Non-pigmented ciliary epithelial cell (primary cell): ENCODE data around the gene CHI3L1.
A peak's percentile ranks its signal among the peaks of the same experiment; 100 is the strongest.

Source experiments
- DNase-seq: peaks from one replicate; pipeline ENCODE4 v3.0.0-alpha.2; 2010; ENCODE audit warnings: low read depth

CHI3L1 gene

DNA sequence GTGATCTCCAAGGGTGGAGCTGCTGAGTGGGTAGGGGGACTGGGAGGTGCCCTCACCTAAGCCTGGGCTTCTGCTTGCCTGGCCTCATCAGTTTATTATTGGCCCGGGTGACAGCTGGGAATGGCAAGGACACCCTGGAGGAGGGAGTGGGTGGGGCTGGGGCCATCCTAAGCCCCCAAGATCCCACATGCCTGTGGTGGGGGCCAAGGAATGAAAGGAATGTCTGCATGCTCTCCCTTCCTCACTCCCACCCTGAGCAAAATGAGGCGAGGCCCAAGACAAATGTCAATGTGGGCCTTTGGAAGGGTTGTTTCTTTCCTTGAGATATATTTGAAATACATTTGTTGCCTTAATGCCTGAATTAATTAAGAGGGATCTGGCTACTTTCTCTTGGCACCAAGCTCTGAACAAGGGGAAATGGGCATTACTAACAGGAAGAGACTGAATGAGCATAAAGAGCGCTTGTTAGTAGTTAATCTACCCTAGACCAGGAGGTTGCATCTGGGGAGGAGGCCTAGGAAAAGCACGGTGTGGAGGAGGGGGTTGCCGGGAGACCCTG lies 19.7 kb upstream of the CHI3L1 start:
- DNase-seq: no peak

DNA sequence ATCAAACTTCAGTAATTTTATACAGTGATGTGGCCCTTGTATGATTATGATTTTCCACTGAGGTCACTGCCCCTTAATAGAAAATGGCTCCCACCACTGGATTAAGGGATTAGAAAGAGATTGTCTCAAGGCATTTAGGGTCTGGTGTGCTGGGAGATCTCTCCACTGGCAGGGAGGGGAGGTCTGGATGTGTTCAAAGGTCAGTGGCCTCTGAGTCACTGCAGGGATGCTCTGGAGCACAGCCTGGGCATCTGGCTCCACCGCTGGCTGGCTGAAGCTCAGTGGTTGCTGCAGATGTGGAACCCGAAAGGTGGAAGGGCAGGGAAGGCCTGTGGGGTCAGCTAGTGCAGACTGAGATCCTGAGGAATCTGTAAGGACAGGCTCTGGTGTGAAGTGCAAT lies 18.3 kb upstream of the CHI3L1 start:
- no peak for DNase-seq

DNA sequence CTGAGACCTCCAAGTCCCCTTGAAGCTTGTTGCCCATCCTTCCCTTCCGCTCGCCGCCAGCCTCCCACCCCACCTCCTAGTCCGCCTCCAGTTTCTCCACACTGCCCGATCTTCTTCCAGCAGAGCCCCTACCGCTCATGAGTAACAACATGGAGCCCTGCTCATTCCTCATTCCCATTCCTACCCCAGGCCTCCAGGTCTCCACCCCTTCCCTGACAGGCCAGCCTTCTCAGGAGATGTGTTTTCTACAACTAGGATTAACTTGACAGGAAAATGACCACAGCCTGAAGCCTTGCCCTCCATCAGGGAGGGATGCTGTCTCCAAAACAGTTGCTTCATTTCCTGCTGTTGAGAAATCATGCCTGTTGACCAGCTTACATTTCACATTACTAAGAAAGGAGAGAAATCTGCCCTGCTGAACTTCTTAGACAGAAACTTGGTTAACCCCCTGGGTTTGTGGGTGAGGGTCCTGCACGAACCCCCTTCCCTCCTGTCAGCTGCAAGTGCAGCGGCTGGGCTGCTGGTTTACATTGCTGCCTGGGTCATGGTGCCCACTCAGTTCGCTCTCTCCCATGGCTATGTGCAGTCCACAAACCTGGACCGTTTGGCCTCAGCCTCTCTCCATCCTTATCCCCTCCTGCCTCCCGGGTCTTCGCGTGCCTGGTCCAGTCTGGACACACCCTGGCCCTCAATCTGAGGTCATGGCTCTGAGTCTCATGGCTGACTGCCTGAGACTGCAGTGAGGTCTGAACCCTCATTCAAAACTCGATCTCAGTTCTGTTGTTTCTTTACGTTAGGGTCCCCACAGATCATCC lies 16.1 kb upstream of the CHI3L1 start:
- peak; percentile 32 for DNase-seq

DNA sequence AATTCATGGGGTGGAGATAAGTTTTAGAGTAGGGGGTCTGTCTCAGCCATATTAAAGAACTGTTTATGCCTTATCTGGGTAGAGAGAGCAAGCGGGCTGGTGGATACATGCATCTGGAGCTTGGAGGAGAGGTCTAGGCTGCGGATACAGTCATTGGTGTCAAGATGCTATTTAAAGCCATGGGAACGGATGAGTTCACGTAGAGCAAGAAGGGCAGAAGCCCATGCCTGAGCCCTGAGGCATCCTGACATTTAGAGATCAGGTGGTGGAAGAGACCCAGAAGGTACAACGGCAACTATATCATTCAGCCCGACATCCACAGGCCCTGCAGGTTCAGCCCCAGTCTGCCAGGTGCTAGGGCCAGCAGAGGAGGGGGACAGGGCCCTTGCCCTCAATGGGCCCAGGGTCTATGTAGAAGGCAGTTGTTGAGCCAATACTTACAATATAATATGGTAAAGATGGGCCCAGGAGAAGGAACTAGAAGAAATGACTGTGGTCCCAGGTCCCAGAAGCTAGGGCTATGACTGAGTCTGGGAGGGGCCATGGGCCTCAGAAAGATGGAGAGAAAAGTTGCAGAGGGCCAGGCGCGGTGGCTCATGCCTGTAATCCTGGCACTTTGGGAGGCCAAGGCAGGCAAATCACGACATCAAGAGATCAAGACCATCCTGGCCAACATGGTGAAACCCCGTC lies 15.2 kb upstream of the CHI3L1 start:
- no peak for DNase-seq

DNA sequence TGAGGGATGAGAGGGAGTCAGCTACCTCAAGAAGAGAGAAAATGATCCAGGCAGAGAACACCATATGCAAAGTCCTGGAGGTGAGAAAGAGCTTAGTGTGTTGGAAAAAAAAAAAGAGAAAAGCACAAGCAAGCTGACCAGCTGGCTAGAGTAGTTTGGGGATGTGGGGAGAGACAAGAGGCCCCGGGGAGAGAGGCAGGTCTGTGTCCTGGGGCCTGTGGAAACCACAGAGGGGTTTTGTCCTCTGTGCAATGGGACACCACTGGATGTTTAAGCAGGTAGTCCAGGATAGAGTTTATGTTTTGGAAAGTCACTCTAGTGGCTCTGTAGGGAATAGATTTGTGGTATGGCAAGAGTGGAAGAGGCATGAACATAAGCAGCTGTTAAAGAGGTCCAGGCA lies 14.4 kb upstream of the CHI3L1 start:
- no peak for DNase-seq

DNA sequence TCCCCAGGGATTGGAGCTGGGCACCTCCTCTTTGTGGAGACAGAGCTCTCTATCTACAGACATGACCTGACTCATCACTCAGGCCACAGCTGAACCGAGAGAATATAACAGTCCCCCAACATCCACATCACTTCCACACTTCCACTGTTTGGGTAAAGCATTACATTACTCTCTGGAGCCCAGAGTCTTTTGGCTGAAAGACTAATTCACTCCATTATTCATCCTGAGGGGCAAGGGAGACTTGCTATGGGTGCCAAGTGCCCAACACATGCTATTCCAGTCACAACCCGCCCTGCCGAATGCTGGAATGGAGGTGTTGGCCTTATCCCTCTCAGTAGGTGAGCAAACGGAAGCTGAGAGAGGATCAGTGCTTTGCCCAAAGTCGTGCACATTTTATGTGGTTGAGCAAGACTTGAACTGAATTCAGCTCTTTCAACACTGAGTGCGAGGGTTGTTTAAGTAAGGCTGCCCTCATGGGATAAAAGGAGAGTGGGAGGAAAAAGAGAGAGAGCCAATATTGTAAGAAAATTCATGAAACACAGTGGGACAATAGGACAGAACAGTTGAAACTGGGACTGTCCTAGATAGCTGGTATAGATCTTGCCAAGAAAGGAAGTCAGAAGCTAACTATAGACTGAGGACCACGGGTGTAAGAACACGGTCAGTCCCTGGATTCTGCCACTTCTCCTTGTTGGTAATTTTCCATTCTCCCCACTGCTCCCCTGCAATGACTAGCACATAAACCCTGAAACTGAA lies 13.5 kb upstream of the CHI3L1 start:
- no peak for DNase-seq

DNA sequence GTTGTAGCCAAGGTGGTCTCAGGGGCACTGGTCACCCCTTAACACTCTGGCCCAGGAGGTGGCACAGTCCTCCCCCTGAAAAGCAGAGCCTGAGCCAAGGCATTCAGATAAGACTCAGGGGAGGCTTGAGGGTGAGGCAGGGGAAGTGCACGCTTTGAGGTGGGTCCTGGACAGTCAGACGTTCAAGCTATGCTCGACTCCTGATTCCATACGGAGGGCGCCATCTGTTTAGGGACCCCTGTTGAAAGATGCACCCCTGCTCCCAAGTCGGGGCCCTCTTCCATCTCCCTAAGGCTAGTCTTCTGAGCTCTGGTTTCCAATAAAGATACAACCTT lies 12.9 kb upstream of the CHI3L1 start:
- no peak for DNase-seq

DNA sequence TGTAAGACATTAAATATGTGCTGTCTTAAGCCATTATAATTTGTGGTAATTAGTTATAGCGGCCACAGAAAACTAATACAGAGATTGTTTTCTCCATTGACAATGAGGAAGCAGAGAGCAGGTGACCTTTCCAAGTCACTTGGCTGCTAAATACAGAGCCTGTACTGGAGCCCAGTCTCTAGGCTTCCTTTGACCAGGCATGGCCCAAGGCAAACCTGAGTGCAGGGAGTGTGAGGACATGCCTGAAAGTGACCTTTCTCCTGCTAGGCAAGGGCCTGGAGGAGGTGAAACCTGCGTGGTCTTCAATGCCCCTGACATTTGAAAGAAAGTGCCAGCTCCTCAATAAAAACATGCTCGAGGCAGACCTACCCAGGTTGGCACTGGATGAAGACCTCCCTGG lies 12.5 kb upstream of the CHI3L1 start:
- no peak for DNase-seq

DNA sequence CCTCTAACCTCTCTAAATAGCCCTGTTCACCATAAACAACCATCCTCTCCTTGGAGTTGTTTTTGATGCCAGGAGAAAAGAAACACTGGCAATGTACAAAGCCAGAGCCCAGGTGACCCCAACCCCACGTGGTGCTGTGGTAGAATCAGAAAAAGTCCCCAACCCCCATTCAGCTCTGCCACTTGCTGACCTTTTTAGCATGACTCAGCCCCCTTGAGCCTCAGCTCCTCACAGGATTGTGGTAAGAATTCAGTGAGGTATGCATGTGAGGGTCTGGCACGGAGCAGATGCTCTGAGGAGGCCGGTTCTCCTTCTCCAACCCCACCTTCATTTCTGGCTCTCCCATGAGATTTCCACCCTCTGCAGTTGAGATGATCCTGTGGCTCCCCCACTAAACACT lies 11.1 kb upstream of the CHI3L1 start:
- peak; percentile 48 for DNase-seq

DNA sequence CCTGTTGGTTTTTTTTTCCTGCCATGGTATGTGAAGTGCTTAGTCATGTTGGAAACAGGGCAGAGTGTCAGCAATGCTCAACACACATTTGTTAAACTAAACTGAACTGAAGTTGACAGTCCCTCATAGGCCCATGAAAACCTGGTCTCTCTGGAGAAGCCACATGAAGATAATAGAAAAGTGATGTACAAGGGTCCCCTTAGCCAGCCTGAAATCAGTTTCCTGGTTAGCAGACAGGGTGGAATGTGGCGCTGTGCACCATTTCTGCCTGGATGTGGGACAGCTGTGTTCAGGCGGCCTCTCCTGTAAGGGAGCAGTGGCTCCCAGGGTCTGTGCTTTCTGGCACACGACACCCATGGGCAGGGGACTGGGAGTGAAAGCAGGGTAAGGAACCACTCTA lies 9.9 kb upstream of the CHI3L1 start:
- DNase-seq: no peak

DNA sequence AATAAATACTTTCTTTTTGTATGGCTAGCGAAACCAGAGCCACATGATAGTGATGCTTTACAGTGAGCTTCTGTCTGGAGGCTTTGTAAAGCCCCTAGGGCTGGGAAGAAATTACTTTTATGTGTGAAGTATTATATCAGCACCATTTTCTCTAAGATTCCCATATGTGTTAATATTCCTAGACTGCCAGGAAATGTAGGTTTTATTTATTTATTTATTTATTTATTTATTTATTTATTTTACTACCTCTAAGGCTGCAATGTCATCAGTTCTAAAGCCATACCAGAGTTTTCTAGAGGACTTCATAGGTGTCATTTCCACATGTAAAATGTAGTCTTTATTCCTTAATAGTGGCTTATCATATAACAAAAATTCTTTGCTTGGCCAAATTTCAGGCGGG lies 4.4 kb upstream of the CHI3L1 start:
- no peak for DNase-seq

DNA sequence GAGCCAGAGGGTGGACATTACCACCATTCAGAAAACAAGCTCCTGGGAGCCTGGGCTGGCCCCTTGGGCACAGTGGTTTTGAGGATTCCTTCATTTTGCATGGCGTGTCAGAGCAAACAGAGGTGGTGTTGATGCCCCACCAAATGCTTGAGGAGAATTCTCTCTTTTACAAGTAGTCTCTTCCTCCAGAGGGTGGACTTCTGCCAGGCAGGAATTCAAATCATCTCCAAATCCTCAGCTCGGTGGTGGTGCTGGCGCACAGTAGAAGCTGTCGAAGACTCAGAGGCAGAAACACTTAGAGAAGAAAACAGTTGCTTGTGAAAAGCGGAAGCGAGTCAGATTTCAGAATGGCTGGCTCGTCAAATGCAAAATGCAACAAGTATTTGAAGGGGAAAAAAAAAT lies 3.4 kb upstream of the CHI3L1 start:
- no peak for DNase-seq

DNA sequence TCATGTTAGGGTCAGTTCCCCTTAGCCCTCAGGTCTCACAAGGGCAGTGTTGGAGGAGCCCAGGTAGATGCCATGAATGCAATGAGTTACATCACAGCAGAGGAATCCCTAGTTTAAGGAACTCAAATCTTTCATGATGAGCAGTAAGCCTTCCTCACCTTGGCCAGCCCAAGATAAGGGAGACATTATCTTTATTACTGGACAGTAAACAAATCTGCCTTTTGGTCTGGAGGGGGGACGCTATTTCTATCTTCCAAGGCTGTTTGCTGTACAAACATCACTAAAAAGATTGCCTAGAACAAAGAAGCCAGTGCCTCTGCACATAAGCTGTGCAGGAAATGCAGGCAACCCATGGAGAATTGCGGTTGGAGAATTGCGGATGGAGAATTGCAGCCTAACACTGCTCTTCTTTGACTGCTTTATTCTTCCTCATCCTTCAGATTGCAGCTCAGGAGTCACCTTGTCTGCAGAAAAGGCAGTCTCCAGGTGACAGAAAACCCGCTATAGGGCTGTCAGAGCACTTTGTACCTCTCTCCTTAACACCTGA lies 2.3 kb upstream of the CHI3L1 start:
- DNase-seq: no peak

DNA sequence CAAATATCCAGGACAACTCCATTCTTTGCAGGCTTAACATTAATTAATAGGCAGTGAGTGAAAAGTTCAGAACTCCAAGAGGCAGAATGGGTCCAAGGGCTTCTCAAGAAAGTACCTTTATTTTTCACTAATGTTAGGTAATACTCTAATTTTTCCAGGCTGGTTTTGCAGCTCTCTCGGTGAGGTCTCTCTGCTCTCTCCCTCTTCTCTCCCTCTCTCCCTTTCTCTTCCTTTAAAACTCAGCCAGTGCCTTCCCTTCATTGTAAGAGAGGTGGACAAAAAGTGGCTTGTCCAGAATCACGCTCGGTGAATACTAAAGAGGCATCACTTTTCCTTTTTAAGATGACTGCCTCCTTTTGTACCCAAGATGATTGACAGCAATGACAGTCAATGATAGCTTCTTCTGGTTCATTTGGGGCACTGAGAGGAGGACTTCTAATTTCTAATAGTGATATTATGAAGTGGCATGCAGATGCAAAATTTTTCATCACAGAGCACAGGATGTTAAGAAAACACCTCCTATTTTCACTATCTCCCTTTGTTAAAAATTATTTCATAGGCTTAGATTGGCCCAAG lies 1.3 kb upstream of the CHI3L1 start:
- no peak for DNase-seq

DNA sequence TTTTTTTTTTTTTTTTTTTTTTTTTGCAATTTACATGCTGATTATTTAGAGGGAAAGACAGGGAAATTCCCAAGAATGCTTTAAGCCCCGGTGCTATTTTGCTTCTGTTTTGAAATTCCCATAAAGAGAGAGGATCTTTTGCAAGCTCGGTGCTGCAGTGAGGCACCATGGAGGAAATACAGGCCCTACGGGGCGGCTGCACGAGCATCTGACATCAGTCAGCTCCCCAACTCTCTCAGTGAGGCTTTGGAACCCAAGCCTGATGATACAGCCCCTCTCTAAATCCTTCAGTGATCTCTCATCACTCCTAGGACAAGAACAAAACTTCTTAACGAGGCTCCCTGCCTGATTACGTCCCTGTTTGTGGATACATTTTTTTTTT lies 791 bp upstream of the CHI3L1 start:
- no peak for DNase-seq

DNA sequence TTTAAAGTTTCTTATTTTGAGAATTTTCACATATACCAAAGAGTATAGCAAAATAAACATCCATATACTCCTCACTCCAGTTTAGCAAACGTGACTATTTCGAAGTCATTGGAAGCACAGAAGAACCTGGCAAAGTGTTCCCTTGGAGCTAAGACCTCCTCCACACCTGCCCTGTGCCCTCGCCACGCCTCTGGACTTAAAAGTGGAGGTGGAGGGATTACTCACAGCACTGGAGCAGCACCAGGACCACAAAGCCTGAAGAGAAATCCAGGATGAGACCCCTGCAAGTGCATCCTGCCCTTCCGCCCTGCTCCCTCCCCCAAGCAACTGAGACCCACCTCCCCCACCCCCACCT lies 436 bp downstream of the CHI3L1 start:
- DNase-seq: no peak

DNA sequence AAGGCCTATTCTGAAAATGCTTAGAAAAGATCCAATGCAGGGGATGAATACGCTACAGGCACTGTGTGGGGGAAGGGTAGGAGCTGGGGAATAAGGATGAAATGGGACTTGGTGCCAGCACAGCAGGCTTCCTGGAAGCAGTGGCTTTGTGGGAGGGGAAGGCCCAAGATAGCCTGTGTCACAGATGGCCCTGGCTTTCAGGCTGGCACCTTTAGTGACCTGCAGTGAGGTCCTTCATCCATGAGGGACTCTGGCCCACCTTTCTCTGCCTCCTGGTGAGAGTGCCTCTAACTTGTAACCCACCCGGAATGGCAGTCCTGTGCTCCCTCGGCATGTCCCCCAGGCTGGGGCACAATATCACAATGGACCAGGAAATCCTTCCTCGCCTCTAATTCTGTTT lies 919 bp downstream of the CHI3L1 start:
- DNase-seq: no peak

DNA sequence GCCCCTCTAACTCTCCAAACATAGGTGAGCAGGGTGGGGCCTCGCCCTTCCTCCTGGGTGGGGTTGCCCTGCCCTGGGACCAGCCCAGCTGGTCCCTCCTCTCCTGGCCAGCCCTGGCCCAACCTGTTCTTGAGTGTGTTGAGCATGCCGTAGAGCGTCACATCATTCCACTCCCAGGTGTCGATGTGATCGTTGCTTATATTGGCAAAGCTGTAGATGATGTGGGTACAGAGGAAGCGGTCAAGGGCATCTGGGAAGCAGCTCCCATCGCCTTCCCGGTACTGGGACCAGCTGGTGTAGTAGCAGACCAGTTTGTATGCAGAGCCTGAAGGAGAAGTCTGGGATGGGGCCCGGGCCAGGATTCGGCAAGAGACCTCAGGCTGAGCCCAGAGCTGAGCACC lies 1.4 kb downstream of the CHI3L1 start:
- no peak for DNase-seq

DNA sequence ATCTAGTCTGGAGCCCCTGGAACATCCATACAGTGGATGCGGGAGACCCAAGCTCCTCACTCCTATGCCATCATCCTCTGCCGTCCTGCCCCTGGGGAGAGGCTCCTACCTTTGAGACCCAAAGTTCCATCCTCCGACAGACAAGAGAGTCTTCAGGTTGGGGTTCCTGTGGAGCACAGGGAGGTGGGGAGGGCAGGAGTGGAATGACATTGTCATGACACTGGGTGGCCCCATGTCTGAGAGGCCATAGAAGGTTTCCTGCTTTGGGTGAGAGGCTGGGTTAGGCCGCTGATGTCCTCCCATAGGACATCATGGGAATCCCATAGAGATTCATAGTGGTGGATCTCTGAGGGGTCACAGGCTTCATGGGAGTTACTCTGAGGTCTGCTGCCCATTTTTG lies 2.0 kb downstream of the CHI3L1 start:
- DNase-seq: no peak

DNA sequence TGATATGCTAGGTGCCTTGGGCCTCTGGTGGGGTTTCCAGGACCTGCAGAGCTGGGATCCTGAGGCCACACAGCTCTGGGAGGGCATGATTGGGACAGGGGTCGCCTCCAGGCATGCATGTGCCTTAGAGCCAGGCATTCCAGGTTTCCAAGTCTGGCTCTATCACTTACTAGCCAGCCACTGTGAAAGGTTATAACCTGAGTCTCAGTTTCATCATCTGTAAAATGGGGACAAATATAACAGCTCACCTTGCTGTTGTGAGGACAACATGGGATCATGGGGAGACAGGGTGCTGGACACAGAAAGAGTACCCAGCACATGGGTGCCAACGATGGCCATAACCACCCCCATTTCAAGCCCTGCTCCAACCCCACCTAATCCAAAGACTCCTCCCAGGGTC lies 2.7 kb downstream of the CHI3L1 start:
- no peak for DNase-seq

DNA sequence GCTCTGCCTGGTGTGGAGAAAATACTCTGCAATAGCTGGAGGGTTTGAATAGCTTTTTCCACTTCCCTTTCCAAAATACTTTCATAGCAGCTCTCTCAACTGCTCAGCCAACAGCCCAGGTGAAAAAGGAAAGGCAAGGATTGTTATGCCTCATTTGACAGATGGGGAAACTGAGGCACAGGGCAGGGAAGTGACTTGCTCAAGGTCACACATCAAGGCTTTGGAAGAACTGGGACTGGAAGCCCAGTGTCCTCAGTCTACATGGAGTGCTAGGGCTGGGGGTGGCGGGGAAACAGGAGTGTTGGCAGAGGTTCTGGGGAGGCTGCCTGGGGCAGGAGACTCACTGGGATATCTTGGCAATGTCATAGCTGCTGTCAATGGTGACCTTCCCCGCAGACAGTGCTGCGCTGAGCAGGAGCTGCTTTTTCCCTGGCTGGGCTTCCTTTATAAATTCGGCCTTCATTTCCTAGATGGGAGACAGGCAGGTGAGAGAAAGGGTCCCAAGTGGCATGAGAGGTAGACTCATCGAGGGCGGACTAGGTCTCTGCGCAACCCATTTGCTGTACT lies 4.0 kb downstream of the CHI3L1 start:
- no peak for DNase-seq
